H1 (cell line): Measurements from ENCODE around the gene RIMBP2. TPM values are rescaled to one million over a fixed set of nuclear protein-coding genes. Genes with fewer than 3 reads are reported as not detected.

Experiments
- CTCF ChIA-PET: fragments of 300-600 bp; sonication (Branson Sonifier 250); formaldehyde crosslinking; loops from one replicate; lab custom pipeline; 2021; ENCODE audit not compliant: partially characterized antibody; lab: Charles Lee
- POLR2A ChIA-PET: fragments of 300-600 bp; sonication (Branson Sonifier 250); formaldehyde crosslinking; loops from one replicate; lab custom pipeline; 2021; ENCODE audit warnings: inconsistent platforms; ENCODE audit not compliant: partially characterized antibody; lab: Charles Lee
- DNase-seq, 2 experiments: peaks; one replicate each; pipeline versions ENCODE4 v3.0.0 to v3.0.0-alpha.2; 2010 to 2022; ENCODE audit warnings: low spot score in 2 of 2, low read depth in 1 of 2, mixed read lengths in 1 of 2
- FAIRE-seq: peaks from 2 replicates; lab custom pipeline; 2011; peaks lifted over from hg19 to GRCh38; lab: Jason Lieb, UNC
- H2AFZ ChIP-seq: 2 replicates; pipeline ENCODE4 v1.8.1; 2012; ENCODE audit warnings: low read length, inconsistent platforms
- H2AK5ac ChIP-seq: 2 replicates; pipeline ENCODE4 v1.6.1; 2013; ENCODE audit warnings: low read depth, low read length
- H2BK120ac ChIP-seq: replicated peaks from 2 replicates; pipeline ENCODE3; 2013; ENCODE audit warnings: low read depth, low read length, inconsistent platforms
- H2BK12ac ChIP-seq: 2 replicates; pipeline ENCODE4 v1.6.1; 2013; ENCODE audit warnings: low read depth, low read length
- H2BK15ac ChIP-seq: 2 replicates; pipeline ENCODE4 v1.6.1; 2013; ENCODE audit warnings: low read length
- H2BK20ac ChIP-seq: 2 replicates; pipeline ENCODE4 v1.6.1; 2013; ENCODE audit warnings: low read length
- H2BK5ac ChIP-seq: 2 replicates; pipeline ENCODE4 v1.6.1; 2013; ENCODE audit warnings: low read depth, low read length
- H3K14ac ChIP-seq: 2 replicates; pipeline ENCODE4 v1.6.1; 2013; ENCODE audit warnings: inconsistent platforms; ENCODE audit not compliant: insufficient read length
- H3K18ac ChIP-seq: 2 replicates; pipeline ENCODE4 v1.6.1; 2013; ENCODE audit warnings: low read length; ENCODE audit errors: extremely low read depth
- H3K23ac ChIP-seq: 2 replicates; pipeline ENCODE4 v1.6.1; 2013; ENCODE audit warnings: inconsistent platforms; ENCODE audit not compliant: insufficient read length
- H3K23me2 ChIP-seq: 2 replicates; pipeline ENCODE4 v1.6.1; 2013; ENCODE audit warnings: low read depth, low read length
- H3K27ac ChIP-seq: 2 replicates; pipeline ENCODE4 v1.6.1; 2011; ENCODE audit warnings: low read depth, low read length, inconsistent platforms
- H3K27me3 ChIP-seq, 4 experiments: replicated peaks in 1 of 4; 1 replicate in 1 of 4; 2 replicates in 3 of 4; pipeline versions ENCODE4 v1.6.1 to v1.8.1; 2011 to 2013; ENCODE audit warnings: low read length in 3 of 4, mild to moderate bottlenecking in 3 of 4, inconsistent platforms in 2 of 4, mixed read lengths in 2 of 4, moderate library complexity in 1 of 4; ENCODE audit not compliant: control insufficient read depth in 3 of 4, insufficient read depth in 3 of 4; ENCODE audit errors: extremely low read depth in 1 of 4
- H3K36me3 ChIP-seq, 4 experiments: 2 replicates each; pipeline versions ENCODE4 v1.6.1 to v1.8.1; 2011 to 2013; ENCODE audit warnings: mild to moderate bottlenecking in 4 of 4, low read length in 3 of 4, moderate library complexity in 2 of 4, control low read depth in 1 of 4, inconsistent platforms in 1 of 4; ENCODE audit not compliant: insufficient read depth in 4 of 4, control insufficient read depth in 2 of 4
- H3K4ac ChIP-seq: replicated peaks from 2 replicates; pipeline ENCODE3; 2013; ENCODE audit warnings: low read length, low read depth, mixed read lengths, inconsistent platforms; ENCODE audit not compliant: insufficient read length
- H3K4me1 ChIP-seq, 4 experiments: replicated peaks in 1 of 4; 1 replicate in 1 of 4; 2 replicates in 3 of 4; pipeline versions ENCODE4 v1.6.1 to v1.8.1; 2011 to 2013; ENCODE audit warnings: low read length in 3 of 4, inconsistent platforms in 2 of 4, mixed read lengths in 1 of 4; ENCODE audit not compliant: insufficient read depth in 4 of 4, control insufficient read depth in 3 of 4
- H3K4me2 ChIP-seq, 2 experiments: 2 replicates each; pipeline versions ENCODE4 v1.6.1 to v1.8.1; 2011 to 2013; ENCODE audit warnings: low read depth in 2 of 2, low read length in 2 of 2, control low read depth in 1 of 2, inconsistent platforms in 1 of 2, mild to moderate bottlenecking in 1 of 2; ENCODE audit not compliant: insufficient read depth in 1 of 2
- H3K4me3 ChIP-seq, 4 experiments: fragments of 200-600, 300-600 bp in 1 of 4; sonication (generic), shearing (Covaris generic), sonication (Bioruptor Twin) in 1 of 4; 2 replicates each; pipeline versions ENCODE4 v1.5.1 to v1.8.1; 2011 to 2016; ENCODE audit warnings: low read length in 4 of 4, low read depth in 3 of 4, control low read depth in 2 of 4, inconsistent platforms in 2 of 4, mild to moderate bottlenecking in 2 of 4, mixed read lengths in 1 of 4, moderate library complexity in 1 of 4; ENCODE audit not compliant: insufficient read depth in 2 of 4; ENCODE audit errors: extremely low read depth in 1 of 4
- H3K56ac ChIP-seq: replicated peaks from 2 replicates; pipeline ENCODE3; 2013; ENCODE audit warnings: low read depth, mild to moderate bottlenecking, mixed read lengths, low read length, inconsistent platforms; ENCODE audit not compliant: insufficient read length
- H3K79me1 ChIP-seq: 2 replicates; pipeline ENCODE4 v1.6.1; 2013; ENCODE audit warnings: low read depth, low read length, control low read depth
- H3K79me2 ChIP-seq, 2 experiments: 2 replicates each; pipeline versions ENCODE4 v1.6.1 to v1.8.1; 2012 to 2013; ENCODE audit warnings: low read length in 2 of 2, mild to moderate bottlenecking in 2 of 2, inconsistent platforms in 1 of 2; ENCODE audit not compliant: insufficient read depth in 2 of 2, control insufficient read depth in 1 of 2
- H3K9ac ChIP-seq, 4 experiments: replicated peaks in 1 of 4; 1 replicate in 1 of 4; 2 replicates in 3 of 4; pipeline versions ENCODE4 v1.6.1 to v1.8.1; 2011 to 2013; ENCODE audit warnings: low read depth in 3 of 4, low read length in 3 of 4, control low read depth in 2 of 4, mild to moderate bottlenecking in 2 of 4, moderate library complexity in 2 of 4, inconsistent platforms in 1 of 4; ENCODE audit errors: extremely low read depth in 1 of 4
- H3K9me3 ChIP-seq, 2 experiments: 2 replicates each; pipeline versions ENCODE4 v1.6.1 to v1.8.1; 2012 to 2013; ENCODE audit warnings: mild to moderate bottlenecking in 2 of 2, moderate library complexity in 2 of 2, control low read depth in 1 of 2, inconsistent platforms in 1 of 2, low read depth in 1 of 2, low read length in 1 of 2, mixed read lengths in 1 of 2; ENCODE audit not compliant: insufficient read depth in 2 of 2
- H4K20me1 ChIP-seq, 2 experiments: replicated peaks in 1 of 2; 2 replicates each; pipeline versions ENCODE3 to v1.8.1; 2011 to 2013; ENCODE audit warnings: inconsistent platforms in 2 of 2, low read length in 2 of 2, mild to moderate bottlenecking in 1 of 2; ENCODE audit not compliant: insufficient read depth in 2 of 2, control insufficient read depth in 1 of 2
- H4K5ac ChIP-seq: 2 replicates; pipeline ENCODE4 v1.6.1; 2013; ENCODE audit warnings: low read length, low read depth, mixed read lengths, inconsistent platforms; ENCODE audit not compliant: insufficient read length
- H4K8ac ChIP-seq: 2 replicates; pipeline ENCODE4 v1.8.0; 2013; ENCODE audit warnings: mild to moderate bottlenecking, moderate library complexity, low read length, inconsistent platforms; ENCODE audit not compliant: insufficient read depth; ENCODE audit errors: extremely low read depth
- H4K91ac ChIP-seq: replicated peaks from 2 replicates; pipeline ENCODE3; 2013; ENCODE audit warnings: low read length, mixed read lengths, inconsistent platforms; ENCODE audit not compliant: insufficient read length
- BRCA1 ChIP-seq: IDR thresholded peaks from 2 replicates; pipeline ENCODE4 v1.6.1; 2012; ENCODE audit warnings: low read depth, low read length, improper control_type of control experiment
- CTBP2 ChIP-seq: IDR thresholded peaks from 2 replicates; pipeline ENCODE4 v1.7.0; 2011; ENCODE audit warnings: borderline replicate concordance, mild to moderate bottlenecking, moderate library complexity, mixed read lengths, low read length; ENCODE audit not compliant: insufficient read depth, insufficient read length
- KDM4A ChIP-seq: IDR thresholded peaks from one replicate; pipeline ENCODE4 v1.7.1; 2012; ENCODE audit warnings: low read depth, mild to moderate bottlenecking, moderate library complexity, low read length, inconsistent platforms; ENCODE audit not compliant: severe bottlenecking
- NANOG ChIP-seq: IDR thresholded peaks from 2 replicates; pipeline ENCODE4 v1.6.1; 2011; ENCODE audit warnings: low read length, low read depth, mild to moderate bottlenecking, inconsistent platforms; ENCODE audit not compliant: insufficient read depth, poor library complexity, severe bottlenecking
- POU5F1 ChIP-seq: IDR thresholded peaks from 2 replicates; pipeline ENCODE4 v1.6.1; 2011; ENCODE audit warnings: low read depth, mild to moderate bottlenecking, low read length, moderate library complexity
- RBBP5 ChIP-seq: IDR thresholded peaks from 2 replicates; pipeline ENCODE4 v1.7.1; 2012; ENCODE audit warnings: low read depth, mild to moderate bottlenecking, inconsistent platforms, low read length, moderate library complexity, borderline replicate concordance
- RNF2 ChIP-seq: fragments of 200-900, 300-1000 bp; sonication (generic); IDR thresholded peaks from 2 replicates; pipeline ENCODE4 v1.7.1; 2016; ENCODE audit warnings: borderline replicate concordance, low read depth, mild to moderate bottlenecking, antibody characterized with exemption, low read length; ENCODE audit not compliant: poor library complexity, severe bottlenecking; ENCODE audit errors: missing control alignments
- SUZ12 ChIP-seq: fragments of 200-600 bp; sonication (generic); IDR thresholded peaks from 2 replicates; pipeline ENCODE4 v1.6.1; 2012; ENCODE audit warnings: mild to moderate bottlenecking, inconsistent platforms, low read length, moderate library complexity, mixed read lengths
- TAF7 ChIP-seq: optimal IDR thresholded peaks from 2 replicates; pipeline ENCODE3; 2011; ENCODE audit warnings: low read depth, mild to moderate bottlenecking, inconsistent platforms, low read length, moderate library complexity, borderline replicate concordance
- WGBS, 2 experiments: shearing (Covaris generic) in 1 of 2; methylation state at CpG; one replicate each; pipeline versions ENCODE4 v1.1.6 to v1.1.7; 2013 to 2015; ENCODE audit warnings: low lambda C conversion rate in 2 of 2, mixed read lengths in 2 of 2, inconsistent platforms in 1 of 2, low coverage in 1 of 2, missing lambda C conversion rate in 1 of 2; ENCODE audit not compliant: insufficient replicate concordance in 2 of 2, insufficient coverage in 1 of 2, insufficient read length in 1 of 2; ENCODE audit errors: extremely low coverage in 1 of 2, missing lambda C conversion rate in 1 of 2; 5-methylcytosine and 5-hydroxymethylcytosine counted together
- polyA plus RNA-seq, 7 experiments: library from polyadenylated mRNA; depleted of rRNA in 3 of 7; stranded (reverse) in 5 of 7; unstranded in 2 of 7; fragments of >200 nt in 5 of 7; fragments of 200-250 nt in 2 of 7; gene quantifications; 1 replicate in 5 of 7; 2 replicates in 1 of 7; 4 replicates in 1 of 7; pipeline versions ENCODE4 v1.2.1 to v1.2.3, GENCODE V29; 2011 to 2013; ENCODE audit warnings: missing spikeins in 2 of 7, mixed read lengths in 2 of 7
- total RNA-seq: library from RNA; stranded (reverse); fragmentation: NEBNext Ultra II Directional; extraction: Animal tissue kit (Norgen Biotek cat#: 25700); gene quantifications from 2 replicates; pipeline ENCODE4 v1.2.1, GENCODE V29; 2021
- TF ChIP-seq, protein P1 (sequence below): IDR thresholded peaks from 2 replicates; pipeline ENCODE4 v1.6.1; 2012; ENCODE audit warnings: low read length, inconsistent platforms
- TF ChIP-seq, protein P2 (sequence below): IDR thresholded peaks from 2 replicates; pipeline ENCODE4 v1.6.1; 2012; ENCODE audit warnings: inconsistent platforms

The RIMBP2 gene
- total and polyA plus RNA-seq, 2 of the 8 experiments (the other 6 are each of a cell fraction or from before 2014, with no cell fraction given) = 0.18 to 0.65 TPM

DNA sequence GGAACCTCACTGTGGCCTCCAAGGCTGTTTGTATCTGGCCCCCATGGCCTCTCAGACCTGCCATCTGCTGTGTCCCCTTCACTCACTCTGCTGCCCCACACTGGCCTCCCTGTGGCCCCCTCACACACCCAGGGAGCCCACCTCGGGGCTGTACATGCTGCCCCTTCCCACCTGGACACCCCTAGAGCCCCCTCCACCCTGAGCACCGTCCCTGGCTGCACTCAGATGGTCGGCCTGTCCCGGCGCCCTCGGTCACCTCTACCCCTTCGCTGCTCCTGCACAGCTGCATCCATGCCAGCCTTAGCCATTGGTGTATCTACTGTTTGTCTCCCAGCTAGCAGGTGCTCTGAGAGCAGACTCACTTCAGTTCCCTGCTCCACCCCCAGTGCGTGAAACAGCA is 144.4 kb downstream of the RIMBP2 start:
- Histone ChIP-seq H3K79me2 (no peaks in the 10 kb centered on the region), H3K56ac (no peak overlapping the region), H3K23ac (no peak overlapping the region), H3K4me1 (no peaks in the 10 kb centered on the region), H2AK5ac (no peak overlapping the region), H2BK120ac (no peak overlapping the region), H3K79me1 (no peaks in the 10 kb centered on the region), H4K20me1 (no peaks in the 10 kb centered on the region), H3K9me3 (peaks cover 0 to under 1% of the 10 kb centered on the region in 2 experiments; a peak in 2 of 4 replicates), H2BK15ac (no peak overlapping the region), H4K91ac (no peak overlapping the region), H3K9ac (no peak overlapping the region), H3K4ac (no peak overlapping the region), H3K27ac (no peak overlapping the region), H2BK20ac (no peak overlapping the region), H3K23me2 (no peaks in the 10 kb centered on the region), H3K4me2 (no peak overlapping the region), H3K18ac (no peak overlapping the region), H4K5ac (no peak overlapping the region), H3K27me3 (no peaks in the 10 kb centered on the region), H2BK12ac (no peak overlapping the region), H3K14ac (no peak overlapping the region), H2AFZ (no peak overlapping the region), H3K36me3 (no peaks in the 10 kb centered on the region), H3K4me3 (no peak overlapping the region), H4K8ac (no peak overlapping the region; the same call in 1 of the 2 replicates), H2BK5ac (no peak overlapping the region)
- CTCF ChIA-PET = no interaction called here
- POLR2A ChIA-PET = no interaction called here
- no peak for DNase-seq
- 95% methylated on average over 7 of the region's 8 CpGs; no CpG with 5 or more reads in 1 of the 2 experiments for WGBS, 2 experiments
- FAIRE-seq = no peak
- TF ChIP-seq, protein P1, sequence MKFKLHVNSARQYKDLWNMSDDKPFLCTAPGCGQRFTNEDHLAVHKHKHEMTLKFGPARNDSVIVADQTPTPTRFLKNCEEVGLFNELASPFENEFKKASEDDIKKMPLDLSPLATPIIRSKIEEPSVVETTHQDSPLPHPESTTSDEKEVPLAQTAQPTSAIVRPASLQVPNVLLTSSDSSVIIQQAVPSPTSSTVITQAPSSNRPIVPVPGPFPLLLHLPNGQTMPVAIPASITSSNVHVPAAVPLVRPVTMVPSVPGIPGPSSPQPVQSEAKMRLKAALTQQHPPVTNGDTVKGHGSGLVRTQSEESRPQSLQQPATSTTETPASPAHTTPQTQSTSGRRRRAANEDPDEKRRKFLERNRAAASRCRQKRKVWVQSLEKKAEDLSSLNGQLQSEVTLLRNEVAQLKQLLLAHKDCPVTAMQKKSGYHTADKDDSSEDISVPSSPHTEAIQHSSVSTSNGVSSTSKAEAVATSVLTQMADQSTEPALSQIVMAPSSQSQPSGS = no peak
- TF ChIP-seq TAF7 (no peak), POU5F1 (no peak), RNF2 (no peak), SUZ12 (no peak), BRCA1 (no peak), KDM4A (no peak), RBBP5 (no peak), CTBP2 (no peak), NANOG (no peak)
- TF ChIP-seq, protein P2, sequence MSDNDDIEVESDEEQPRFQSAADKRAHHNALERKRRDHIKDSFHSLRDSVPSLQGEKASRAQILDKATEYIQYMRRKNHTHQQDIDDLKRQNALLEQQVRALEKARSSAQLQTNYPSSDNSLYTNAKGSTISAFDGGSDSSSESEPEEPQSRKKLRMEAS = no peak
